ENCODE data around the gene TEX2. TPM values are rescaled to one million over a fixed set of nuclear protein-coding genes. Genes with fewer than 3 reads are reported as not detected.
"Not testable (repeated sequence)": the region's sequence is repeated elsewhere in the genome, so short reads cannot be mapped to it uniquely, and the experiment has no call there.

TEX2 gene
- total RNA-seq, 2 experiments from 2014 or later, result 14.8 to 17.6 TPM

GRCh38 chr17:64223931-64224629 is 39.0 kb downstream of the TEX2 start:
- no peaks in the 10 kb centered on the region for H3K9me3 Mint-ChIP-seq (ENCODE audit: low read depth)
- CTCF ChIA-PET, result no interaction called here
- ATAC-seq (no peak), DNase-seq (no peak)
- no peak overlapping the region for H3K4me3 Mint-ChIP-seq
- peaks cover 6% of the 10 kb centered on the region for H3K36me3 Mint-ChIP-seq
- H3K4me1 Mint-ChIP-seq, result no peaks in the 10 kb centered on the region
- no peaks in the 10 kb centered on the region for H3K27me3 Mint-ChIP-seq
- no peak overlapping the region for H3K27ac Mint-ChIP-seq

GRCh38 chr17:64223283-64223682 is 39.8 kb downstream of the TEX2 start:
- Mint-ChIP-seq H3K27ac (no peak overlapping the region), H3K9me3 (ENCODE audit: low read depth) (no peaks in the 10 kb centered on the region), H3K4me1 (no peaks in the 10 kb centered on the region), H3K4me3 (no peak overlapping the region), H3K27me3 (no peaks in the 10 kb centered on the region), H3K36me3 (peaks cover 6% of the 10 kb centered on the region)
- CTCF ChIA-PET, result no interaction called here
- no peak for DNase-seq
- no peak for ATAC-seq

- DNase-seq (no peak), ATAC-seq (no peak)
Measured at GRCh38 chr17:64221679-64222078, 41.4 kb downstream of the TEX2 start.

GRCh38 chr17:64220604-64221003 is 42.5 kb downstream of the TEX2 start:
- ATAC-seq; H3K36me3 Mint-ChIP-seq; H3K9me3 Mint-ChIP-seq (ENCODE audit: low read depth); H3K4me3 Mint-ChIP-seq; DNase-seq; H3K27ac Mint-ChIP-seq; CTCF ChIA-PET; H3K27me3 Mint-ChIP-seq: not testable (repeated sequence)
- peaks cover 10% of the 10 kb centered on the region for H3K4me1 Mint-ChIP-seq

More at GRCh38 chr17:64221679-64222078, 41.4 kb downstream of the TEX2 start:
- no peak overlapping the region for H3K27ac Mint-ChIP-seq
- CTCF ChIA-PET, result no interaction called here
- H3K27me3 Mint-ChIP-seq, result no peaks in the 10 kb centered on the region
- H3K9me3 Mint-ChIP-seq (ENCODE audit: low read depth), result no peaks in the 10 kb centered on the region
- no peak overlapping the region for H3K4me3 Mint-ChIP-seq
- peaks cover 10% of the 10 kb centered on the region for H3K4me1 Mint-ChIP-seq
- peaks cover 6% of the 10 kb centered on the region for H3K36me3 Mint-ChIP-seq

- Mint-ChIP-seq H3K4me3 (no peak overlapping the region), H3K36me3 (peaks cover 6% of the 10 kb centered on the region), H3K27ac (no peak overlapping the region), H3K4me1 (peaks cover 10% of the 10 kb centered on the region), H3K27me3 (no peaks in the 10 kb centered on the region), H3K9me3 (ENCODE audit: low read depth) (no peaks in the 10 kb centered on the region)
- CTCF ChIA-PET, result no interaction called here
- ATAC-seq (no peak), DNase-seq (no peak)
Measured at GRCh38 chr17:64219571-64219970, 43.5 kb downstream of the TEX2 start.

- H3K36me3 Mint-ChIP-seq, result peaks cover 12% of the 10 kb centered on the region
- ATAC-seq, result peak; percentile 49
Measured at GRCh38 chr17:64218066-64218465, 45.0 kb downstream of the TEX2 start.

GRCh38 chr17:64217249-64217691 is 45.8 kb downstream of the TEX2 start:
- no peak overlapping the region for H3K27ac Mint-ChIP-seq
- CTCF ChIA-PET, result interaction anchor here (0.7 kb wide), 1 partner anchor 11 kb away, joined by 4 read pairs; no protein-coding TSS in a partner anchor

More at GRCh38 chr17:64218066-64218465, 45.0 kb downstream of the TEX2 start:
- no peak for DNase-seq
- Mint-ChIP-seq H3K27me3 (no peaks in the 10 kb centered on the region), H3K4me3 (no peak overlapping the region), H3K27ac (no peak overlapping the region), H3K4me1 (peaks cover 10% of the 10 kb centered on the region), H3K9me3 (ENCODE audit: low read depth) (no peaks in the 10 kb centered on the region)
- CTCF ChIA-PET, result interaction anchor here (1.2 kb wide), 1 partner anchor 69 kb away, joined by 3 read pairs; no protein-coding TSS in a partner anchor

GRCh38 chr17:64216338-64217248 is 46.5 kb downstream of the TEX2 start:
- H3K4me1 Mint-ChIP-seq, result peaks cover 13% of the 10 kb centered on the region
- DNase-seq, result no peak
- H3K4me3 Mint-ChIP-seq, result no peak overlapping the region
- H3K27ac Mint-ChIP-seq, result no peak overlapping the region
- ATAC-seq, result no peak
- peaks cover 16% of the 10 kb centered on the region for H3K36me3 Mint-ChIP-seq
- CTCF ChIA-PET, result interaction anchor here (0.7 to 1.0 kb wide), 2 partner anchors 10 to 11 kb away, joined by 3 to 4 read pairs; no protein-coding TSS in a partner anchor
- no peaks in the 10 kb centered on the region for H3K9me3 Mint-ChIP-seq (ENCODE audit: low read depth)
- H3K27me3 Mint-ChIP-seq, result no peaks in the 10 kb centered on the region

More at GRCh38 chr17:64217249-64217691, 45.8 kb downstream of the TEX2 start:
- no peak for DNase-seq
- ATAC-seq, result no peak
- Mint-ChIP-seq H3K27me3 (no peaks in the 10 kb centered on the region), H3K4me1 (peaks cover 10% of the 10 kb centered on the region), H3K36me3 (peaks cover 16% of the 10 kb centered on the region), H3K4me3 (no peak overlapping the region), H3K9me3 (ENCODE audit: low read depth) (no peaks in the 10 kb centered on the region)

GRCh38 chr17:64216000-64216337 is 47.1 kb downstream of the TEX2 start:
- Mint-ChIP-seq H3K4me1 (peaks cover 13% of the 10 kb centered on the region), H3K4me3 (no peak overlapping the region), H3K27ac (no peak overlapping the region), H3K27me3 (no peaks in the 10 kb centered on the region), H3K36me3 (peaks cover 16% of the 10 kb centered on the region), H3K9me3 (ENCODE audit: low read depth) (no peaks in the 10 kb centered on the region)
- ATAC-seq (no peak), DNase-seq (no peak)
- CTCF ChIA-PET, result interaction anchor here (1.0 kb wide), 1 partner anchor 11 kb away, joined by 3 read pairs; no protein-coding TSS in a partner anchor

GRCh38 chr17:64214950-64215349 is 48.1 kb downstream of the TEX2 start:
- CTCF ChIA-PET, result no interaction called here
- Mint-ChIP-seq H3K36me3 (peaks cover 13% of the 10 kb centered on the region), H3K27ac (no peak overlapping the region), H3K9me3 (ENCODE audit: low read depth) (no peaks in the 10 kb centered on the region), H3K4me3 (no peak overlapping the region), H3K4me1 (peaks cover 13% of the 10 kb centered on the region), H3K27me3 (no peaks in the 10 kb centered on the region)
- DNase-seq (no peak), ATAC-seq (no peak)

GRCh38 chr17:64213995-64214811 is 48.9 kb downstream of the TEX2 start:
- Mint-ChIP-seq H3K27me3 (no peaks in the 10 kb centered on the region), H3K27ac (no peak overlapping the region), H3K4me1 (peaks cover 13% of the 10 kb centered on the region), H3K9me3 (ENCODE audit: low read depth) (no peaks in the 10 kb centered on the region), H3K4me3 (no peak overlapping the region), H3K36me3 (peaks cover 13% of the 10 kb centered on the region)
- DNase-seq, result no peak
- CTCF ChIA-PET, result no interaction called here
- ATAC-seq, result no peak

GRCh38 chr17:64212122-64212521 is 50.9 kb downstream of the TEX2 start:
- CTCF ChIA-PET, result no interaction called here
- no peaks in the 10 kb centered on the region for H3K27me3 Mint-ChIP-seq
- ATAC-seq (no peak), DNase-seq (no peak)
- no peaks in the 10 kb centered on the region for H3K9me3 Mint-ChIP-seq (ENCODE audit: low read depth)
- peaks cover 13% of the 10 kb centered on the region for H3K36me3 Mint-ChIP-seq
- no peak overlapping the region for H3K4me3 Mint-ChIP-seq
- no peak overlapping the region for H3K27ac Mint-ChIP-seq
- H3K4me1 Mint-ChIP-seq, result peaks cover 4% of the 10 kb centered on the region

GRCh38 chr17:64209983-64210382 is 53.1 kb downstream of the TEX2 start:
- DNase-seq (no peak), ATAC-seq (no peak)
- Mint-ChIP-seq H3K27me3 (no peaks in the 10 kb centered on the region), H3K9me3 (ENCODE audit: low read depth) (no peaks in the 10 kb centered on the region), H3K4me3 (no peak overlapping the region), H3K36me3 (peaks cover 13% of the 10 kb centered on the region), H3K4me1 (peaks cover 3% of the 10 kb centered on the region), H3K27ac (no peak overlapping the region)
- CTCF ChIA-PET, result no interaction called here
